ENCODE measurements around the gene CDCP1. TPM values are rescaled to one million over a fixed set of nuclear protein-coding genes. Genes with fewer than 3 reads are reported as not detected.

Gene CDCP1
- 28.7 TPM for total RNA-seq
- long read RNA-seq, full-length matches to known transcripts, result 17 of 63 reads
- long read RNA-seq, partial matches to known transcripts, result 31 of 63 reads
- long read RNA-seq, other reads (novel, unspliced or antisense), result 15 of 63 reads

- no peak for TF ChIP-seq CTCF (IDR thresholded peaks at IDR 0.05)
- no peaks in the 10 kb centered on the region for H3K36me3 ChIP-seq
- H3K4me1 ChIP-seq, result peaks cover 17% of the 10 kb centered on the region
- H3K9me3 ChIP-seq, result peaks cover 5% of the 10 kb centered on the region
- intact Hi-C loops (cut with DNase I), result no loop called here
- H3K27ac ChIP-seq, result peak within 1 kb of the TSS; percentile 72
- peak within 1 kb of the TSS; percentile 63 for H3K4me3 ChIP-seq
- ATAC-seq (peak; percentile 95), DNase-seq (peak; percentile 64)
- H3K27me3 ChIP-seq (ENCODE audit: low read depth), result peaks cover 23% of the 10 kb centered on the region
Observed at GRCh38 chr3:45145681-45146614, at the start of gene CDCP1. Gene CDCP1 (minus strand): TSS chr3:45146378. CDS start chr3:45146287, 91 bp downstream.

GRCh38 chr3:45194791-45195190, 48.6 kb upstream of the CDCP1 start:
- Histone ChIP-seq H3K9me3 (no peaks in the 10 kb centered on the region), H3K27me3 (ENCODE audit: low read depth) (no peaks in the 10 kb centered on the region), H3K4me3 (no peak overlapping the region), H3K36me3 (no peaks in the 10 kb centered on the region), H3K4me1 (no peaks in the 10 kb centered on the region), H3K27ac (no peak overlapping the region)
- DNase-seq (no peak), ATAC-seq (no peak)
- TF ChIP-seq CTCF (IDR thresholded peaks at IDR 0.05), result no peak
- intact Hi-C loops (cut with DNase I), result no loop called here

- no peaks in the 10 kb centered on the region for H3K27me3 ChIP-seq (ENCODE audit: low read depth)
- H3K4me1 ChIP-seq, result no peaks in the 10 kb centered on the region
- no peaks in the 10 kb centered on the region for H3K9me3 ChIP-seq
- intact Hi-C loops (cut with DNase I), result no loop called here
- no peak overlapping the region for H3K4me3 ChIP-seq
- DNase-seq (no peak), ATAC-seq (no peak)
- H3K36me3 ChIP-seq, result no peaks in the 10 kb centered on the region
- no peak overlapping the region for H3K27ac ChIP-seq
- TF ChIP-seq CTCF (IDR thresholded peaks at IDR 0.05), result no peak
Observed at GRCh38 chr3:45191924-45192417, 45.8 kb upstream of the CDCP1 start.

GRCh38 chr3:45191424-45191823, 45.2 kb upstream of the CDCP1 start:
- no peaks in the 10 kb centered on the region for H3K27me3 ChIP-seq (ENCODE audit: low read depth)
- H3K9me3 ChIP-seq, result no peaks in the 10 kb centered on the region
- H3K4me3 ChIP-seq, result no peak overlapping the region
- ATAC-seq (no peak), DNase-seq (no peak)
- H3K36me3 ChIP-seq, result no peaks in the 10 kb centered on the region
- no peaks in the 10 kb centered on the region for H3K4me1 ChIP-seq
- TF ChIP-seq CTCF (IDR thresholded peaks at IDR 0.05), result no peak
- intact Hi-C loops (cut with DNase I), result no loop called here
- H3K27ac ChIP-seq, result no peak overlapping the region

- no peaks in the 10 kb centered on the region for H3K9me3 ChIP-seq
- no peaks in the 10 kb centered on the region for H3K4me1 ChIP-seq
- intact Hi-C loops (cut with DNase I), result no loop called here
- H3K36me3 ChIP-seq, result no peaks in the 10 kb centered on the region
- no peak for DNase-seq
- no peaks in the 10 kb centered on the region for H3K27me3 ChIP-seq (ENCODE audit: low read depth)
- H3K4me3 ChIP-seq, result no peak overlapping the region
- TF ChIP-seq CTCF (IDR thresholded peaks at IDR 0.05), result no peak
- H3K27ac ChIP-seq, result no peak overlapping the region
- ATAC-seq, result no peak
Observed at GRCh38 chr3:45188719-45189659, 42.8 kb upstream of the CDCP1 start.
